ENCODE results near the gene TENT5A.

DNA sequence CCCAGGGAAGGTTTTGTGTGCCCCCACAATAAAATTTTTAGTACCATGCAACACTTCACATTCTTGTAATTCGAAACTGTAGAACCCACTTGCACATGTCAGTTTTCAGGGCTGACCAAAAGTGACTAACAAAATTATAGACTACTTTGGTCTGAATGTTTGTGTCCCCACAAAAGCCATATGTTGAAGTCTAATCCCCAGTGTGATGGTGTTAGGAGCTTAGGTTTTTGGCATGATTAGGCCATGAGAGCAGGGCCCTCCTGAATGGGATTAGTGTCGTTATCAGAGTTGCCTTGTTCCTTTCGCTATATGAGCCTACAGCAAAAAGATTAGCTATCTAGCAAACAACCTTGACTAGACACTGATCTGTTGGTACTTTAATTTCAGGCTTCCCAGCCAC, 49.0 kb upstream of the TENT5A start:
- TF ChIP-seq, protein P1, sequence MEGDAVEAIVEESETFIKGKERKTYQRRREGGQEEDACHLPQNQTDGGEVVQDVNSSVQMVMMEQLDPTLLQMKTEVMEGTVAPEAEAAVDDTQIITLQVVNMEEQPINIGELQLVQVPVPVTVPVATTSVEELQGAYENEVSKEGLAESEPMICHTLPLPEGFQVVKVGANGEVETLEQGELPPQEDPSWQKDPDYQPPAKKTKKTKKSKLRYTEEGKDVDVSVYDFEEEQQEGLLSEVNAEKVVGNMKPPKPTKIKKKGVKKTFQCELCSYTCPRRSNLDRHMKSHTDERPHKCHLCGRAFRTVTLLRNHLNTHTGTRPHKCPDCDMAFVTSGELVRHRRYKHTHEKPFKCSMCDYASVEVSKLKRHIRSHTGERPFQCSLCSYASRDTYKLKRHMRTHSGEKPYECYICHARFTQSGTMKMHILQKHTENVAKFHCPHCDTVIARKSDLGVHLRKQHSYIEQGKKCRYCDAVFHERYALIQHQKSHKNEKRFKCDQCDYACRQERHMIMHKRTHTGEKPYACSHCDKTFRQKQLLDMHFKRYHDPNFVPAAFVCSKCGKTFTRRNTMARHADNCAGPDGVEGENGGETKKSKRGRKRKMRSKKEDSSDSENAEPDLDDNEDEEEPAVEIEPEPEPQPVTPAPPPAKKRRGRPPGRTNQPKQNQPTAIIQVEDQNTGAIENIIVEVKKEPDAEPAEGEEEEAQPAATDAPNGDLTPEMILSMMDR (IDR thresholded peaks at IDR 0.05), result no peak
- TF ChIP-seq TCF7L2 (IDR thresholded peaks at IDR 0.05; ENCODE audit: low read depth, low read length) (no peak), POLR2AphosphoS5 (IDR thresholded peaks at IDR 0.05; ENCODE audit: low read depth, low read length) (no peak)
- TF ChIP-seq, protein P2, sequence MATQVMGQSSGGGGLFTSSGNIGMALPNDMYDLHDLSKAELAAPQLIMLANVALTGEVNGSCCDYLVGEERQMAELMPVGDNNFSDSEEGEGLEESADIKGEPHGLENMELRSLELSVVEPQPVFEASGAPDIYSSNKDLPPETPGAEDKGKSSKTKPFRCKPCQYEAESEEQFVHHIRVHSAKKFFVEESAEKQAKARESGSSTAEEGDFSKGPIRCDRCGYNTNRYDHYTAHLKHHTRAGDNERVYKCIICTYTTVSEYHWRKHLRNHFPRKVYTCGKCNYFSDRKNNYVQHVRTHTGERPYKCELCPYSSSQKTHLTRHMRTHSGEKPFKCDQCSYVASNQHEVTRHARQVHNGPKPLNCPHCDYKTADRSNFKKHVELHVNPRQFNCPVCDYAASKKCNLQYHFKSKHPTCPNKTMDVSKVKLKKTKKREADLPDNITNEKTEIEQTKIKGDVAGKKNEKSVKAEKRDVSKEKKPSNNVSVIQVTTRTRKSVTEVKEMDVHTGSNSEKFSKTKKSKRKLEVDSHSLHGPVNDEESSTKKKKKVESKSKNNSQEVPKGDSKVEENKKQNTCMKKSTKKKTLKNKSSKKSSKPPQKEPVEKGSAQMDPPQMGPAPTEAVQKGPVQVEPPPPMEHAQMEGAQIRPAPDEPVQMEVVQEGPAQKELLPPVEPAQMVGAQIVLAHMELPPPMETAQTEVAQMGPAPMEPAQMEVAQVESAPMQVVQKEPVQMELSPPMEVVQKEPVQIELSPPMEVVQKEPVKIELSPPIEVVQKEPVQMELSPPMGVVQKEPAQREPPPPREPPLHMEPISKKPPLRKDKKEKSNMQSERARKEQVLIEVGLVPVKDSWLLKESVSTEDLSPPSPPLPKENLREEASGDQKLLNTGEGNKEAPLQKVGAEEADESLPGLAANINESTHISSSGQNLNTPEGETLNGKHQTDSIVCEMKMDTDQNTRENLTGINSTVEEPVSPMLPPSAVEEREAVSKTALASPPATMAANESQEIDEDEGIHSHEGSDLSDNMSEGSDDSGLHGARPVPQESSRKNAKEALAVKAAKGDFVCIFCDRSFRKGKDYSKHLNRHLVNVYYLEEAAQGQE (IDR thresholded peaks at IDR 0.05; ENCODE audit: insufficient read depth in 1 of 2, low read depth in 2 of 2, low read length in 1 of 2), result no peak

Data from Panc1 (cell line).